GM18505 (cell line): ENCODE data around the gene CCDC116.

Experiments
- ATAC-seq: cut with Tn5 transposase; IDR thresholded peaks from one replicate; pipeline ENCODE4 v1.9.1; 2021; ENCODE audit not compliant: unreplicated experiment
- POLR2A ChIP-seq: IDR thresholded peaks from 4 replicates; pipeline ENCODE4 v1.6.1; 2011; ENCODE audit warnings: borderline replicate concordance; ENCODE audit not compliant: insufficient read depth, insufficient read length; ENCODE audit errors: extremely low read depth

Gene CCDC116

DNA sequence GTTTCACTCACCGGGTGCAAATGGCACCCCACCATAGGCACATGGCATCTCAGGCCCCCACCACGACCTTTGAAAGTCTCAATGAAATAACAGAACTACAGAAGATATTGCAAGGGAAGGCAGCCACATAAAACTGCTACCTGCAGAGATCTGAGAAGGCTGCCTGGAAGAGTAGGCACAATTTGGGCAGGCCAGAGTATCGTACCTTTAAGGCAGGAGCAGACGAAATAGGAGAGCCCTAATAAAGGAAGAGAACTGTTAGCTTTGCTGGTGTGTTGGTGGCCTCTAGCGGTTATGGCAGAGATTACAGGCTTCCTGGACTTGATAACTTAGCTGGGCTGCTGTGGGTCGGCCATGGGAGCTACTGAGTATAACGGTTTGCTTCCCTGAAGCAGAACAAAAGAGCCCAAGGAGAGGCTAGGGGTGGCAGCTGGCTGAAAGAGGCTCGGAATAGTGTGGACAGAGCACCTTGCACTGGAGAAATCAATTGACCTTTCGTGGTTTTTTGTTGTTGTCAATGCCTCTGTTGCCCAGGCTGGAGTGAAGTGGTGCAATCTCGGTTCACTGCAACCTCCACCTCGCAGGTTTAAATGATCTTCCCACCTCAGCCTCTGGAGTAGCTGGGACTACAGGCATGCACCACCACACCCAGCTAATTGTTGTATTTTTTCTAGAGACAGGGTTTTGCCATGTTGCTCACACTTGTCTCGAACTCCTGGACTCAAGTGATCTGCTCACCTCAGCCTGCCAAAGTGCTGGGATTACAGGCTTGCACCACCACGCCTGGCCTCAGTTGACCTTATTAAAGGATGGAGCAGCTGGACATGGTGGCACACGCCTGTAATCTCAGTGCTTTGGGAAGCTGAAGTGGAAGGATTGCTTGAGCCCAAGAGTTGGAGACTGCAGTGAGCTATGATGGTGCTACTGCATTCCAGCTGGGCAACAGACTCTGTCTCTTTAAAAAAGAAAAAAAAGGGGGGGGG is 14.3 kb downstream of the CCDC116 start:
- no peak for ATAC-seq
- TF ChIP-seq POLR2A: no peak

DNA sequence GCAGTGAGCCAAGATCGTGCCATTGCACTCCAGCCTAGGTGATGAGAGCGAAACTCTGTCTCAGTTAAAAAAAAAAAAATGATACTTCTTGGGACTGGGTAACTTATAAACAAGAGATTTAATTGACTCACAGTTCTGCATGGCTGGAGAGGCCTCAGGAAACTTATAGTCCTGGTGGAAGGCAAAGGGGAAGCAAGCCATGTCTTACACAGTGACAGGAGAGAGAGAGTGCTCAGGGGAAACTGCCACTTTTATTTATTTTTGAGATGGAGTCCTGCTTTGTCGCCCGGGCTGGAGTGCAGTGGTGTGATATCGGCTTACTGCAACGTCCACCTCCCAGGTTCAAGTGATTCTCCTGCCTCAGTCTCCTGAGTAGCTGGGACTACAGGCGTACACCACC is 17.7 kb downstream of the CCDC116 start:
- no peak for ATAC-seq
- TF ChIP-seq POLR2A: no peak

DNA sequence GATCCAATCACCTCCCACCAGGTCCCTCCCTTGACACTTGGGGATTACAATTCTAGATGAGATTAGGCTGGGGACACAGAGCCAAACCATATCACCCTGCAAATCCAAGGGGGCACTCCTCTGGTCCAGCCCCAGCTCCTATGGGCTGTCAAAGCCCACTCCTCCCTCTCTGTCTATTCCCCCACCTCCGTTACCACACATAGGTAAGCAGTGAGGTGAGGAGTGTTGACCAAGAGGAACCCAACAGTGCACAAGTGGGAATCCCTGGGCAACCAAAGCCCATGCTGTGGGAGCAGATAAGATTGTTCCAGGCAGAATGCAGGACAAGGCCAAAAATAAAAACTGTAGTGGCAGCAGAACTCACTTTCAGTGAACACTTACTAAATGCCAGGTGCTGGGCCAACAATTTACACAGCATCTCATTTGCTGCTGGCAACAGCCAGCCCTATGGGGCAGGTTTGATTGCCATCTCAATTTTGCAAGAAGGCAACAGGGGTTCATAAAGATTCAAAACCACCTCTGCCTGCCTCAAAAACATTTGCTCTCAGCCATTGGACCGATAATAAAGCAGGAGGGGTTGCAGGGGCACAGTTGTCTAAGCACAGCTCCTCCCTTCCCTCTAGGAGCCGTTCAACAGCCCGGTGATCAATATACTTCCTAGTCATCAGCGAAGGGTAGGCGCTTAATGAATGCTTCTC is 18.4 kb downstream of the CCDC116 start:
- no peak for ATAC-seq
- no peak for TF ChIP-seq POLR2A

DNA sequence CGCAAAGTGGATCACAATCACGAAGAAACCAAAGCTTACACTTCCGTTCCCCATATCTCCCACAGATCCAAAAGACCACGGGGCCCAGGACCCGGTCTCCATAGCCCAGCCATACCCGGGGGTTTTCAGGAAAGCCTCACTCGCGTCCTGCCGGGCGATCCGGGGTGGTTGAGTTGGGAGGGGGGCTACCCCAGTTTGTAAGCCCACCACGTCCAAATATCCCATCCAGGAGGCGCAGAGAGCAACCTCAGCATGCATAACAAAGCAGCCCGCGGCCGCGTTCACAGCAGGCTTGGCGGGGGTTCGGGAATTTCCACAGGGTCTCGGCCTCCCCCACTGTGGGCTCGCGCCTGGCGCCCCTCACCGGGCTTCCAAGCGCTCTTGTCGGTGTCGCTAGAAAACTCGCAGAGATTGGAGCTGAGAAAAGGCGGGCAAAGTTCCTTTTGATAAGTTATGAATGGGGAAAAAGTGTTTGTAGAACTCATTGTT is 19.0 kb downstream of the CCDC116 start:
- TF ChIP-seq POLR2A: no peak
- ATAC-seq: peak; percentile 35

DNA sequence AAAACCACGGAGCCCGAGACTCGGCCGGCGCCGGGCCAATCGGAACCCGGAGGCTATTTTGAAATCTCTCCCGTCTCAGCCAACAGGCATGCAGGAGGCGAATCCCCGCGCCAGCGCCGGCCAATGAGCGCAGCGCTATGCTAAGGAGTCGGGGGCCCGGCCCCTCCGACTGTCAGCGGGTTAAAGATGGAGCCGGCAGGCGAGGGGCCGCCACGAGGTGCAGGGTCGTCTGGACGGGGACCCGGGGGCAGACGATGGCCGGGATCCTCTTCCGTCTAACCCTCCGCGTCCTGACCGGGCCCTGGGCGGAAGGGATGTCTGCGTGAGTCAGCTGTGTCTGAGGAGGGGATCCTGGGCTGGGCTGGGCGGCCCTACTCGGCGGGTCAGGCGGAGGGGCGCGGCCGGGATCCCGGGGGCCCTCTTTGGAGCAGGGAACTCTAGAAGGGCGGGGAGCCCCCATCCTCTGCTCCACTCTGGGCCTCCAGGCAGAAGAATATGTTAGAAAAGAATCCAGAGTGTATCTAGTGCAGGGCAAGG is 19.5 kb downstream of the CCDC116 start:
- peak; percentile 65 for TF ChIP-seq POLR2A

DNA sequence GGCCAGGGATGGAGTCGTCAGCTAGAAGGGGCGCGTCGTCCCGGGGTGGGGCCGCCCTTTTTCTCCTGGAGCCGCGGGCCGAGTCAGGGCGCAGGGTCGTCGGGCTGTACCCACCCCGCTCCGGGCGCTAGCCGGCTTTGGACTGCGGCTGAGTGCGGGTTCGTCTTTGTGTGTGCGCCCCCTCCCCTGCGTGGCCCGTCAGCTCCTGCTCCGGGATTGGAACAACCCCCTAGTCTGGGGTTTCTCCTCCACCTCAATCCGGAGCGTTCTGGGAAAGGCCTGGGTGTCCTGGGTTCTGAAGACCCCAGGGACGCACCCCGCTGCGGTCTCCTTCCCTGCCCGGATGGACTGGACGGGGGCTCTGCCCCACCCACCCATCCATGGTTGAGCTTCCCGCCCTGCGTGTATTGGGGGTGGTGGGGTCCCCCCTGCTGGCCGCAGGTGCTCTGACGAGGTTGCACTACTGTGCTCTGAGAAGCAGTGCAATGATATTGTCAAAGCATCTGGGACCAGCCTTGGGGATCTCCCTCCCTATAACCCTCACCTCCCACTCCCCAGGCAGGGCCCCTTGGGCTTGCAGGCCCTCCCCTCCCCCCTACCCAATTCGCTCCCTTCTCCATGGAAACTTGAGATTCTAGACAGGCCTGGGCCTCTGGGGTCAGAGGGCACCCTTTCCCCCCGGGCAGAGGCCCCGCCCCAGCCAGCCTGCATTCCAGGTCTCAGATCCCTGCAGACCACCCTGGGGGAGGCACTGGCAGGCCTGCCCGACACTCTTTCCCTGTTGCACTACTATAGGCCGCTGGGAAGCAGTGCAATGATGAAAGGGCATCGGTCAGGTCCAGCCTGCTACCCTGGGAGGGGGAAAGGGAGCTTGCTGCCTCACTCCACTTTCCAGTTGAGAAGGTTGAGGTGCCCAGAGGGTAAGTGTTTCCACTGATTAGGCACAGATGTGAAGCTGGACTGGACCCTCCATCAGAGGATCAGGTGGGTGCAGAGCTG is 20.3 kb downstream of the CCDC116 start:
- ATAC-seq: no peak
- TF ChIP-seq POLR2A: no peak

More for the DNA sequence above, 19.5 kb downstream of the CCDC116 start:
- ATAC-seq: peak; percentile 82

DNA sequence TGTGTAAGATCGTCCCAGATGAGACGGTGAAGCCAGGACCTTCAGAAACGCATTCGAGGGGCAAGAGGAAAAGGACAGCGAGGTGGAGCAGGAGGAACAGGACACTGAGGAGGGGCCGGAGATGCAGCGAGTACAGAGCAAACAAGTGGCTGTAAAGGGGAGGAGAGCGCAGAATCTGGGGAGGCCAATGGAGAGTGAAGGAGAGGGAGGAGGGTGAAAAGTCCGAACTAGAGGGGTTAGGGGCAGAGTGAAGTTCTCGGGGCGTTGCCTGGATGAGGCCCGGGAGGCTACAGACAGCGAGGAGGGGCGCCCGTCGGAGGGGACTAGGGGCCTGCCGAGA is 24.4 kb downstream of the CCDC116 start:
- no peak for ATAC-seq
- TF ChIP-seq POLR2A: no peak

DNA sequence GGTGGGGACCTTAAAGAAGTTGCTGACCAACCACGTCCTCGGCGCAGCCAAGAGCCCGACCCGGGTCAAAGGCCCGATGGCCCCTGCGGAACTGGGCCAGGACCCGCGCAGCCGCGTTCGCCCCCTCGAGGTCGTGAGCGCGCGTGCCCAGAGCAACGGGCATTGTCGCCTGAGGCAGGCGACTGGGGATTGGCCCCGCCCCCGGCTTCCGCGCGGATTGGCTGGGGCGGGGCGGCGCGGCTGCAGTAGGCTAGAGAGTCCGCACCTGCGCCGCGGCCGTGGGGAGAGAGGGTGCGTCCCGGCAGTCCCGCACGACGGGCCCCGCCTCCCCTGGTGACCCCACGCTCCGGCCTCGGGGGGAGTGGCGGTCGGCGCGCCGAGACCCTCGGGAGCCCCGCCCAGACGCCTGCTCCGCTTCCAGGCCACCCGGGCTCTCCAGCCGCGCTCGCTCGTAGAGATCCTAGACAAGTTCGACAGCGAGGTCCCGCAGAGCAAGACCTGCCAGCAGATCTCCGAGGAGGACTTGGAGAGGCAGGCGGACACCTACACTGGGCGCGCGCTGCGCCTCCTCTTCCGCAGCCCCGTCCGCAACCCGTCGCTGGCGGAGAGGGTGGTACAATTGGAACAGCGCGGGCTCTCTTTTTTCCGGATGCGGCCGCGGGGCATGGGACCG is 24.9 kb downstream of the CCDC116 start:
- TF ChIP-seq POLR2A: peak; percentile 47
- peak; percentile 66 for ATAC-seq

DNA sequence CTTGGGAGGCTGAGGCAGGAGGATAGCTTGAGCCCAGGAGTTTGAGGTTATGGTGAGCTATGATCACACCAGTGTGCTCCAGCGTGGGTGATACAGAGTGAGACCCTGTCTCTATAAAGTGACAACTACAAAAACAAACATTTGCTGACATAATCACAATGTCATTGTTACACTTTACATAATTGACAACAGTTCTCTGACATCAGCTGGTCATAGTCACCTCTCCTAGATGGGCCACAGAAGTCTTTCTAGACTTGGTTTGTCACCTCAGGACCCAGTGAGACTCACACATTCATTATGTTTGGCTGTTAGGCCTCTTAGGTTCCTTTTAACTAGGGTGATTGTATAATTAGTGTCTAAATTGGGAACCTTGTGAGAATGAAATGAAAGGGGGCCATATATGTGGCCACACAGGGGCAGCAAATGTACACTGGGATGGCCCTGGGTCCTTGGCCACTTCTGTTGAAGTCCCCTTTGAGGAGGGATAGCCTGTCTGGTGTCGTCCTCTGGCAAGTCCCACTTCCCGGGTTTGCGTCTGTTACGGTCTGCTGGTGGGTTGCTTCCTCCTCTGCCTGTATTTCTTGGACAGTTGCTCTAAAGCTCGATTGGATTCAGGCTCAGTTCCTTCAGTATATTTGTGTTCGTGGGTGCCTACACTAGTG is 27.4 kb downstream of the CCDC116 start:
- no peak for ATAC-seq
- TF ChIP-seq POLR2A: no peak

DNA sequence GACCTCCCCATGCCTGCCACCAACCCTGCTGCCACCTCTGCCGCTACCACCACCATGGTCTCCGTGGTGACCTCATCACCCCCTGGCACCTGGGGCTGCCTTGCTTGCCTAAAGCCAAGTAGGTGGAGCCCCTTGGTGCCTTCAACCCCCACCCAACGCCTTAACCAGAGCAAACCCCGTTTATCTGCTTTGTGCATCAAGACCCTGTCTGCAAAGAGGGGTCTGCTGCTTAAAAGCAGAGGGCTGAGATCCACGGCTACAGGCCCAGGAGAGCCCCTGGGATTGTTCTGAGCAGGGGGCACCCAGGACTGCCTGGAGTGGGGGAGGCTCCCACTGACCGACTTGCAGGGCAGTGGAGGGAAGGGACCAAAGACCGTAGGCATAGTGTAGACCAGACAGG is 28.3 kb downstream of the CCDC116 start:
- no peak for ATAC-seq
- no peak for TF ChIP-seq POLR2A

DNA sequence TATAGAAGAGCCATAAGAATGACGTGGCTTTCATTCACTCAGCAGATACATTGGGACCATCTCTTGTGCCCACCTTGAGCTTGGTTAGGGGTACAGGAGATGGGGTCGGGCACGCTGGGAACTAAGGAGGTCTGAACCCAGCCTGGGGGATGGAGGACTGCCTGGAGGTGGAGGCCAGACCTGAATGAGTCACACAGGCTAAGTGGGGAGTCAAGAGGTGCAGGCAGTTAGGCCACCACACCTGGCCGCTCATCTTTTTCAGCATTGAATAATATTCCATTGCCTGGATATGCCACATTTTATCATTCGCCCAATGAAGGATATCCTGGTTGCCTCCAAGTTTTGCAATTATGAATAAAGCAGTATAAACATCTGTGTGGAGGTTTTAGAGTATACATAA is 29.4 kb downstream of the CCDC116 start:
- no peak for TF ChIP-seq POLR2A
- no peak for ATAC-seq
